ENCODE measurements around the gene RAB5A. TPM values are rescaled to one million over a fixed set of nuclear protein-coding genes. Genes with fewer than 3 reads are reported as not detected.

The RAB5A gene
- total RNA-seq, 1 experiment from 2014 or later = 49.7 TPM

DNA sequence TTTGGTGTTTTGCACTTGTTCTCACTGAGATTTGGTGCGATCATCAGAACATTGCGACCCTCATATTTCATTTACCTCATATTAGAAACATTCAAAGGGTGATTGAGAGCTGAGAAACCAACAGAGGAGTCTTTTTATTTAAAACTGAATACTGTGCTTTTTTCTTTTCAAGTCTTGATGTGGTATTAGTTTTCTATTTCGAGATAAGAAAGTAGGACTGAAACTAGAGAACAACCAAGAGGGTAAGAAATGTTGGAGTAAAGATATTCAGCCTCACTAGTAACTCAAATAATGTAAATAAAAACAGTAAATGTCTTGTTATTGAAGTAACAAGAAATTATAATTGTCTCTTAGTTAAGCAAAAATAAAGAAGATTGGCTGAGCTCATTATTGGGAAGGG, 39.4 kb upstream of the RAB5A start:
- BruUV-seq (replicated peaks) = no TSS peak
- POLR2A ChIA-PET (ENCODE audit: low non-redundant PET) = no interaction called here
- H3K9me3 ChIP-seq (ENCODE audit: low read depth, low read length, poor library complexity, severe bottlenecking) = peaks cover 8% of the 10 kb centered on the region
- TF ChIP-seq, protein P1, sequence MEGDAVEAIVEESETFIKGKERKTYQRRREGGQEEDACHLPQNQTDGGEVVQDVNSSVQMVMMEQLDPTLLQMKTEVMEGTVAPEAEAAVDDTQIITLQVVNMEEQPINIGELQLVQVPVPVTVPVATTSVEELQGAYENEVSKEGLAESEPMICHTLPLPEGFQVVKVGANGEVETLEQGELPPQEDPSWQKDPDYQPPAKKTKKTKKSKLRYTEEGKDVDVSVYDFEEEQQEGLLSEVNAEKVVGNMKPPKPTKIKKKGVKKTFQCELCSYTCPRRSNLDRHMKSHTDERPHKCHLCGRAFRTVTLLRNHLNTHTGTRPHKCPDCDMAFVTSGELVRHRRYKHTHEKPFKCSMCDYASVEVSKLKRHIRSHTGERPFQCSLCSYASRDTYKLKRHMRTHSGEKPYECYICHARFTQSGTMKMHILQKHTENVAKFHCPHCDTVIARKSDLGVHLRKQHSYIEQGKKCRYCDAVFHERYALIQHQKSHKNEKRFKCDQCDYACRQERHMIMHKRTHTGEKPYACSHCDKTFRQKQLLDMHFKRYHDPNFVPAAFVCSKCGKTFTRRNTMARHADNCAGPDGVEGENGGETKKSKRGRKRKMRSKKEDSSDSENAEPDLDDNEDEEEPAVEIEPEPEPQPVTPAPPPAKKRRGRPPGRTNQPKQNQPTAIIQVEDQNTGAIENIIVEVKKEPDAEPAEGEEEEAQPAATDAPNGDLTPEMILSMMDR (conservative IDR thresholded peaks at IDR 0.05; ENCODE audit: low read depth, low read length) = no peak
- no peak for TF ChIP-seq EZH2 (IDR thresholded peaks at IDR 0.05; ENCODE audit: borderline replicate concordance, low read depth, low read length, poor library complexity, severe bottlenecking)
- no peak overlapping the region for H3K27ac ChIP-seq (ENCODE audit: low read depth, low read length, poor library complexity, severe bottlenecking)
- H3K4me1 ChIP-seq (ENCODE audit: insufficient read depth, low read length, poor library complexity, severe bottlenecking) = no peaks in the 10 kb centered on the region
- H3K4me3 ChIP-seq (ENCODE audit: low read depth, low read length, poor library complexity, severe bottlenecking) = no peak overlapping the region
- no peaks in the 10 kb centered on the region for H3K36me3 ChIP-seq (ENCODE audit: insufficient read depth, low read length, poor library complexity, severe bottlenecking)
- H3K27me3 ChIP-seq (replicated peaks; ENCODE audit: insufficient read depth, low read depth, low read length, poor library complexity) = no peaks in the 10 kb centered on the region
- intact Hi-C loops (cut with micrococcal nuclease; ENCODE audit: unreplicated experiment) = no loop called here
- DNase-seq (ENCODE audit: low spot score) = no peak
- CTCF ChIA-PET = no interaction called here

DNA sequence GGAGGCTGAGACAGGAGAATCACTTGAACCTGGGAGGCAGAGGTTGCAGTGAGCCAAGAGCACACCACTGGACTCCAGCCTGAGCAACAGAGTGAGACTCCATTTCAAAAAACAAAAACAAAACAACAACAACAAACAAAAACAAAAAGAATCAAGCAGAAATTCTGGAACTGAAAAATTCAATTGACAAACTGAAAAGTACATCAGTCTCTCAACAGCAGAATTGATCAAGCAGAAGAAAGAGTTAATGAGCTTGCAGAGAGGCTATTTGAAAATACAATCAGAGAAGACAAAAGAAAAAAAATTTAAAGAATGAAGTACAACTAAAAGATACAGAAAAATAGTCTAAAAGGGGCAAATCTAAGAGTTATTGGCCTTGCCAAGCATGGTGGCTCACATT, 35.4 kb upstream of the RAB5A start:
- no TSS peak for BruUV-seq (replicated peaks)
- Histone ChIP-seq H3K27ac (ENCODE audit: low read depth, low read length, poor library complexity, severe bottlenecking) (no peak overlapping the region), H3K9me3 (ENCODE audit: low read depth, low read length, poor library complexity, severe bottlenecking) (peaks cover 5% of the 10 kb centered on the region), H3K4me1 (ENCODE audit: insufficient read depth, low read length, poor library complexity, severe bottlenecking) (no peaks in the 10 kb centered on the region), H3K36me3 (ENCODE audit: insufficient read depth, low read length, poor library complexity, severe bottlenecking) (no peaks in the 10 kb centered on the region), H3K4me3 (ENCODE audit: low read depth, low read length, poor library complexity, severe bottlenecking) (no peak overlapping the region), H3K27me3 (replicated peaks; ENCODE audit: insufficient read depth, low read depth, low read length, poor library complexity) (no peaks in the 10 kb centered on the region)
- ChIA-PET CTCF (no interaction called here), POLR2A (ENCODE audit: low non-redundant PET) (no interaction called here)
- intact Hi-C loops (cut with micrococcal nuclease; ENCODE audit: unreplicated experiment) = no loop called here
- TF ChIP-seq EZH2 (IDR thresholded peaks at IDR 0.05; ENCODE audit: borderline replicate concordance, low read depth, low read length, poor library complexity, severe bottlenecking) = no peak
- TF ChIP-seq, protein P1 (conservative IDR thresholded peaks at IDR 0.05; ENCODE audit: low read depth, low read length) = no peak
- DNase-seq (ENCODE audit: low spot score) = no peak

DNA sequence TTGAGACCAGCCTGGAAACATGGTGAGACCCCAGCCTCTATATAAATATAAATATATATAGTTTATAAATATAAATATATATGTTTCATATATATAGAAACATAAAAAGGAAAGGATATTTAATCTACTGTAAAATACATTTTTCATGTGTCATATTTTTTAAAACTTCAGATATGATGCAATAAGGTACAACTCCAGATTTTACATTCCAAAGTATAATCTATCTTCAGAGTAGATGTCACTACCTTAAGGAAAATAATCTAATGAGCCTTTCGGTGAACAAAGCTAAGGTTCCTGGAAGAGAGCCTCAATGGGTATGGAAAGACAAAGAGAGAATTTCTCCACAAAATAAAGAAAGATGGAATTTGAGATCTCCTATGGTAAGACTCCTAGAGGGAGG, 29.7 kb upstream of the RAB5A start:
- TF ChIP-seq, protein P1 (conservative IDR thresholded peaks at IDR 0.05; ENCODE audit: low read depth, low read length) = no peak
- no peak for TF ChIP-seq EZH2 (IDR thresholded peaks at IDR 0.05; ENCODE audit: borderline replicate concordance, low read depth, low read length, poor library complexity, severe bottlenecking)
- intact Hi-C loops (cut with micrococcal nuclease; ENCODE audit: unreplicated experiment) = no loop called here
- ChIA-PET CTCF (no interaction called here), POLR2A (ENCODE audit: low non-redundant PET) (no interaction called here)
- Histone ChIP-seq H3K36me3 (ENCODE audit: insufficient read depth, low read length, poor library complexity, severe bottlenecking) (no peaks in the 10 kb centered on the region), H3K4me3 (ENCODE audit: low read depth, low read length, poor library complexity, severe bottlenecking) (no peak overlapping the region), H3K27ac (ENCODE audit: low read depth, low read length, poor library complexity, severe bottlenecking) (no peak overlapping the region), H3K27me3 (replicated peaks; ENCODE audit: insufficient read depth, low read depth, low read length, poor library complexity) (no peaks in the 10 kb centered on the region), H3K4me1 (ENCODE audit: insufficient read depth, low read length, poor library complexity, severe bottlenecking) (no peaks in the 10 kb centered on the region), H3K9me3 (ENCODE audit: low read depth, low read length, poor library complexity, severe bottlenecking) (no peaks in the 10 kb centered on the region)
- no peak for DNase-seq (ENCODE audit: low spot score)
- no TSS peak for BruUV-seq (replicated peaks)
